Mesothelial cell of epicardium (in vitro differentiated cells): ENCODE results near the gene MECR. TPM values are rescaled to one million over a fixed set of nuclear protein-coding genes. Genes with fewer than 3 reads are reported as not detected.
A peak's percentile ranks its signal among the peaks of the same experiment; 100 is the strongest.

ENCODE experiments used
- DNase-seq, 2 experiments: peaks; one replicate each; pipeline ENCODE4 v3.0.0; 2021; ENCODE audit warnings: low spot score in 2 of 2; ENCODE audit not compliant: unreplicated experiment in 2 of 2
- H3K27ac Mint-ChIP-seq: 2 replicates; pipeline ENCODE4 v1.8.0; 2021; ENCODE audit warnings: mixed read lengths
- H3K27me3 Mint-ChIP-seq: 2 replicates; pipeline ENCODE4 v1.8.0; 2021; ENCODE audit warnings: low read depth, mixed read lengths
- H3K36me3 Mint-ChIP-seq: 2 replicates; pipeline ENCODE4 v1.8.0; 2021; ENCODE audit warnings: mixed read lengths
- H3K4me1 Mint-ChIP-seq: 2 replicates; pipeline ENCODE4 v1.8.0; 2021; ENCODE audit warnings: mixed read lengths
- H3K4me3 Mint-ChIP-seq: 2 replicates; pipeline ENCODE4 v1.8.0; 2021; ENCODE audit warnings: mild to moderate bottlenecking, moderate library complexity, mixed read lengths
- H3K9me3 Mint-ChIP-seq: 2 replicates; pipeline ENCODE4 v1.8.0; 2021; ENCODE audit warnings: mixed read lengths
- CTCF ChIP-seq: fragments of 200-600 bp; sonication (generic); IDR thresholded peaks from one replicate; pipeline ENCODE4 v1.5.0; 2021; ENCODE audit warnings: antibody characterized with exemption; ENCODE audit not compliant: unreplicated experiment
- total RNA-seq: library from RNA; stranded (reverse); gene quantifications from 3 replicates; pipeline ENCODE4 v1.2.1, GENCODE V29; 2021

The MECR gene
- total RNA-seq, 1 donor from 2014 or later: 36.6 TPM

DNA sequence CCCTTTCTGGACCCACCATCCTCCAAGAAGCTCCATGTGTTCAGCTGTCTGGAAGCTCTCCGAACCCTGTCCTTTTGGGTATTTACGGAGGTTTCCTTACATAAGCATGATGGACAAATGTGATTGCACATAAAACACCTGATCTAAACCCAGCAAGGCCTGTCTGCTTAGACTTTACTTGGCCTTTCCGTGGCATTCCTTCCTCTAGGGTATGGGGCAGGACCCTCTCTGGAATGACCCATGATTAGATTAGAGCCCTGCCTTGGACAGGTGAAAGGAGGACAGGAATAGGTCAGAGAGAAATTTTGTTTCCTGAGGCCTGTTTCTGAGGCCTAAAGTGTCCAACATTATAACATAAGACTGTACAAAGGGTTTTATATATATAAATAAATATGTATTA, 22.4 kb upstream of the MECR start:
- TF ChIP-seq CTCF: no peak
- Mint-ChIP-seq H3K4me3 (no peak overlapping the region), H3K27me3 (no peaks in the 10 kb centered on the region), H3K4me1 (peaks cover 88% of the 10 kb centered on the region), H3K9me3 (no peaks in the 10 kb centered on the region), H3K36me3 (no peaks in the 10 kb centered on the region), H3K27ac (peak overlapping the region; percentile 99)
- DNase-seq: no peak

DNA sequence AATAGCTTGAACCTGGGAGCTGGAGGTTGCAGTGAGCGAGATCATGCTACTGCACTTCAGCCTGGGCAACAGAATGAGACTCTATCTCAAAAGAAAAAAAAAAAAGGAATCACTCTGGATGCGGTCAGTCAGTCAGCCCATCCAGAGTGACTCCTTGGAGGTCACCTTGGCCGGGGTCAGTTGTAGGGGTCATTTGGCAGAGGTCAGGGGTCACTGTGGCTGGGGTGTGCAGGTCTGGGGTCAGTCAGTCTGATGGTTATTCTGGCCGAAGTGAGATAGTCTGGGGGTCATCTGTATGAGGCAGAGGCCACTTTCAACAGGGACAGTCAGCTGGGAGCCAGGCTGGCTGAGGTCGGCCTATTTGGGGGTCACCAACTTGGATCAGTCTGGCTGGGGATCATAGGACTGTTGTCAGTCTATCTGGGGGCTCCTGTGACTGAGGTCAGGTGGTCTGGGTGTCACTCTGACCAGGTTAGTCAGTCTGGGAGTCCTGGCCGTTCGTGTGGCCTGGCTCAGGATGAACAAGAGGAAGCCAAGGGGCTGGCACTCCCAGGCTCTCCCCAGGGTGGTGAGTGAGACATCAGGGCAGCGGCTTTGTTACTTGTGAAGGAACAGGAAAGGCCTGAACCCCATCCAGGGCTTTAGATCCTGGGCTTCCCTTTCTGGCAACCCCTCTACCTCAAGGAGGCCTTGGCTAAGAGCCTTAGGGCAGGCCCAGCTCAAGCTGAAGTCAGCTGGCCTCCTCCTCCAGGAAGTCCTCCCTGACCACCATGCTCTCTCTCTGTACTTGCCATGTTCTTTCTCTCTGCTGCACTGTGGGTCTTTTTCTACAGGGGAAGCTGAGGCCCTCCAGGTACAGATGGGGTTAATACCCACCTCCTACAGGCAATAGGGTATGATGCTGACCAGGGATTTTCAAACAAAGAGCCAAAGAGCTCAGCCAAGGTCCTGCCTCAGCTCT, 20.7 kb upstream of the MECR start:
- Mint-ChIP-seq H3K36me3 (no peaks in the 10 kb centered on the region), H3K9me3 (no peaks in the 10 kb centered on the region), H3K4me3 (no peak overlapping the region), H3K27me3 (no peaks in the 10 kb centered on the region), H3K27ac (peak overlapping the region; percentile 99), H3K4me1 (peaks cover 86% of the 10 kb centered on the region)
- DNase-seq: no peak
- TF ChIP-seq CTCF: no peak

DNA sequence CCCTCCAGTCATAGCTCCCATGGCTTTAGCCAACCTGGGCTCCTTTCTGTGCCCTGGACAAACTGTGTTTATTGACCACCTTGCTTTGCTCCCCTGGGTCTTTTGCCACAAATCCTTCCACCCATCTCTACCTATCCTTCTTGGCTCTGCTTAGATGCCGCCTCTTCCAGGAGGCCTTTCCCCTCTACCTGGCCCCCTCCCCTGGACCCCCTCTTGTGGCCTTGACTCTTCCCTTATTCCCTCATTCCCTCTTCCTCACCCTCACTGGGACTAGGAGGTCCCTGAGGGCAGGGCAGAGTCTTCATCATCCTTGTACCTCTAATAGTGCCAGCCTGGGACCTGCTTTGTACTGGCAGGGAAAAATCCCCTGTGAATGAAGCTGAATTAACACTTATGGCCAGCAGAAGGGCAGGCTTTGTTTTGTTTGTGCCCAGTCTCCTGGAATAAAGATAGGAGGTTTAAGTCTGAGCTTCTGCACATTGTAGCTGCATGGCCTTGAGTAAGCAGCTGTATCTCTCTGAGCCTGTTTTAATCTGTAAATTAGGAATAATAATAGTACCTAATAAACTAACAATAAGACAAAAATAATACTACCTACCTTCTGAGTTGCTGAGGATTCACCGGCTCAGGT, 19.3 kb upstream of the MECR start:
- Mint-ChIP-seq H3K4me1 (peaks cover 74% of the 10 kb centered on the region), H3K9me3 (no peaks in the 10 kb centered on the region), H3K27ac (peak overlapping the region; percentile 99), H3K4me3 (peak overlapping the region; percentile 12), H3K27me3 (no peaks in the 10 kb centered on the region), H3K36me3 (no peaks in the 10 kb centered on the region)
- no peak for DNase-seq
- no peak for TF ChIP-seq CTCF

GRCh38 chr1:29249170-29249691, 18.5 kb upstream of the MECR start:
- Mint-ChIP-seq H3K4me3 (peak overlapping the region; percentile 36), H3K27ac (peak overlapping the region; percentile 99), H3K9me3 (no peaks in the 10 kb centered on the region), H3K4me1 (peaks cover 67% of the 10 kb centered on the region), H3K36me3 (no peaks in the 10 kb centered on the region), H3K27me3 (no peaks in the 10 kb centered on the region)
- no peak for TF ChIP-seq CTCF
- peak in 1 of 2 experiments; percentile 74 for DNase-seq

- TF ChIP-seq CTCF: no peak
- no peak for DNase-seq
- Mint-ChIP-seq H3K36me3 (no peaks in the 10 kb centered on the region), H3K4me1 (peaks cover 60% of the 10 kb centered on the region), H3K27ac (peak overlapping the region; percentile 99), H3K4me3 (no peak overlapping the region), H3K27me3 (no peaks in the 10 kb centered on the region), H3K9me3 (no peaks in the 10 kb centered on the region)
Observed at GRCh38 chr1:29248409-29248808, 17.7 kb upstream of the MECR start.
